Neuronal stem cell (in vitro differentiated cells): Measurements from ENCODE around the gene PRR27.

ENCODE experiments used
- DNase-seq: peaks from one replicate; pipeline ENCODE4 v3.0.0-alpha.2; 2013; ENCODE audit warnings: low spot score
- H2AFZ ChIP-seq: one replicate; pipeline ENCODE4 v1.6.1; 2013; ENCODE audit warnings: mild to moderate bottlenecking, low read length, inconsistent platforms
- H2AK5ac ChIP-seq: 2 replicates; pipeline ENCODE4 v1.6.1; 2013; ENCODE audit warnings: low read depth, mild to moderate bottlenecking, inconsistent platforms, low read length, moderate library complexity, mixed read lengths
- H2BK120ac ChIP-seq: 2 replicates; pipeline ENCODE4 v1.6.1; 2013; ENCODE audit warnings: low read depth, mild to moderate bottlenecking, inconsistent platforms, low read length, moderate library complexity, mixed read lengths
- H2BK12ac ChIP-seq: one replicate; pipeline ENCODE4 v1.6.1; 2013; ENCODE audit warnings: low read length, inconsistent platforms
- H2BK15ac ChIP-seq: 2 replicates; pipeline ENCODE4 v1.6.1; 2013; ENCODE audit warnings: mild to moderate bottlenecking, low read length, inconsistent platforms, mixed read lengths
- H2BK5ac ChIP-seq: one replicate; pipeline ENCODE4 v1.6.1; 2013; ENCODE audit warnings: inconsistent platforms, mild to moderate bottlenecking, low read length, moderate library complexity
- H3K14ac ChIP-seq: one replicate; pipeline ENCODE4 v1.6.1; 2013; ENCODE audit warnings: low read length, inconsistent platforms
- H3K18ac ChIP-seq: 2 replicates; pipeline ENCODE4 v1.6.1; 2013; ENCODE audit warnings: low read length, inconsistent platforms
- H3K23ac ChIP-seq: 2 replicates; pipeline ENCODE4 v1.6.1; 2013; ENCODE audit warnings: low read depth, mild to moderate bottlenecking, mixed read lengths, low read length, inconsistent platforms; ENCODE audit not compliant: poor library complexity
- H3K27ac ChIP-seq: replicated peaks from 3 replicates; pipeline ENCODE4 v1.5.1; 2013; ENCODE audit warnings: low read length, inconsistent platforms
- H3K27me3 ChIP-seq, 3 experiments: 2 replicates each; pipeline ENCODE4 v1.6.1; 2013; ENCODE audit warnings: low read length in 3 of 3, mild to moderate bottlenecking in 2 of 3, inconsistent platforms in 1 of 3, low read depth in 1 of 3, mixed read lengths in 1 of 3, moderate library complexity in 1 of 3; ENCODE audit not compliant: control insufficient read depth in 3 of 3, insufficient read depth in 3 of 3
- H3K36me3 ChIP-seq, 2 donors: replicated peaks in 1 of 2; 2 replicates each; pipeline ENCODE4 v1.6.1; 2013; ENCODE audit warnings: low read length in 2 of 2; ENCODE audit not compliant: control insufficient read depth in 2 of 2, insufficient read depth in 2 of 2
- H3K4ac ChIP-seq: 2 replicates; pipeline ENCODE4 v1.6.1; 2013; ENCODE audit warnings: inconsistent platforms, mild to moderate bottlenecking, low read length, moderate library complexity
- H3K4me1 ChIP-seq, 2 donors: 1 replicate in 1 of 2; 2 replicates in 1 of 2; pipeline ENCODE4 v1.6.1; 2013; ENCODE audit warnings: low read length in 2 of 2, low read depth in 1 of 2; ENCODE audit not compliant: control insufficient read depth in 2 of 2, insufficient read depth in 1 of 2
- H3K4me2 ChIP-seq: one replicate; pipeline ENCODE4 v1.6.1; 2013; ENCODE audit warnings: mild to moderate bottlenecking, low read length, inconsistent platforms; ENCODE audit not compliant: insufficient read depth, poor library complexity, severe bottlenecking
- H3K4me3 ChIP-seq, 2 donors: 2 replicates each; pipeline ENCODE4 v1.5.1; 2013; ENCODE audit warnings: low read length in 2 of 2, mild to moderate bottlenecking in 2 of 2, inconsistent platforms in 1 of 2, moderate library complexity in 1 of 2
- H3K79me1 ChIP-seq: one replicate; pipeline ENCODE4 v1.6.1; 2013; ENCODE audit warnings: low read depth, mild to moderate bottlenecking, inconsistent platforms, low read length, moderate library complexity
- H3K9ac ChIP-seq: one replicate; pipeline ENCODE4 v1.6.1; 2013; ENCODE audit warnings: mild to moderate bottlenecking, low read depth, low read length, inconsistent platforms; ENCODE audit not compliant: poor library complexity
- H3K9me3 ChIP-seq, 2 donors: replicated peaks in 1 of 2; 2 replicates each; pipeline versions ENCODE3 to v1.6.1; 2013; ENCODE audit warnings: low read length in 2 of 2, mild to moderate bottlenecking in 2 of 2, inconsistent platforms in 1 of 2, low read depth in 1 of 2, mixed read lengths in 1 of 2, moderate library complexity in 1 of 2; ENCODE audit not compliant: control insufficient read depth in 2 of 2, insufficient read depth in 1 of 2
- H4K8ac ChIP-seq: one replicate; pipeline ENCODE4 v1.6.1; 2013; ENCODE audit warnings: low read depth, mild to moderate bottlenecking, inconsistent platforms, low read length, moderate library complexity
- H4K91ac ChIP-seq: one replicate; pipeline ENCODE4 v1.6.1; 2013; ENCODE audit warnings: low read length, low read depth, mild to moderate bottlenecking, inconsistent platforms; ENCODE audit not compliant: poor library complexity
- WGBS, 2 donors: extraction: QIAGEN DNeasy Blood & Tissue Kit; methylation state at CpG; one replicate each; pipeline ENCODE4 v1.1.7; 2013; ENCODE audit warnings: missing lambda C conversion rate in 2 of 2, mixed read lengths in 1 of 2; ENCODE audit not compliant: insufficient read length in 2 of 2, insufficient replicate concordance in 1 of 2; ENCODE audit errors: extremely low coverage in 2 of 2; 5-methylcytosine and 5-hydroxymethylcytosine counted together

PRR27 gene

GRCh38 chr4:70152088-70152487 lies 1.9 kb upstream of the PRR27 start:
- no peak overlapping the region for H3K23ac ChIP-seq
- no peak overlapping the region for H2AK5ac ChIP-seq
- H3K27me3 ChIP-seq = no peaks in the 10 kb centered on the region
- no peak overlapping the region for H2AFZ ChIP-seq
- no peak overlapping the region for H3K4ac ChIP-seq
- no peak overlapping the region for H3K14ac ChIP-seq
- H2BK15ac ChIP-seq = no peak overlapping the region
- H3K27ac ChIP-seq = no peak overlapping the region
- no peak overlapping the region for H2BK120ac ChIP-seq
- no peaks in the 10 kb centered on the region for H3K4me1 ChIP-seq
- no peaks in the 10 kb centered on the region for H3K79me1 ChIP-seq
- H2BK5ac ChIP-seq = no peak overlapping the region
- H4K91ac ChIP-seq = no peak overlapping the region
- no CpG with 5 or more reads among the region's 2 CpGs for WGBS, 2 donors
- H3K9ac ChIP-seq = no peak overlapping the region
- H3K4me3 ChIP-seq = no peak overlapping the region
- no peak overlapping the region for H2BK12ac ChIP-seq
- no peak overlapping the region for H3K18ac ChIP-seq
- no peaks in the 10 kb centered on the region for H3K9me3 ChIP-seq
- DNase-seq = no peak
- no peak overlapping the region for H3K4me2 ChIP-seq
- no peaks in the 10 kb centered on the region for H3K36me3 ChIP-seq
- no peak overlapping the region for H4K8ac ChIP-seq

GRCh38 chr4:70158576-70158975 lies 4.5 kb downstream of the PRR27 start:
- Histone ChIP-seq H3K27ac (no peak overlapping the region), H3K27me3 (no peaks in the 10 kb centered on the region), H2BK120ac (no peak overlapping the region), H3K14ac (peak overlapping the region; percentile 71), H3K23ac (no peak overlapping the region), H3K4me2 (no peak overlapping the region), H4K8ac (no peak overlapping the region), H3K18ac (no peak overlapping the region), H3K9me3 (no peaks in the 10 kb centered on the region), H3K4ac (no peak overlapping the region), H3K4me1 (no peaks in the 10 kb centered on the region), H2BK5ac (no peak overlapping the region), H2AK5ac (no peak overlapping the region), H3K9ac (no peak overlapping the region), H3K4me3 (no peak overlapping the region), H2BK12ac (no peak overlapping the region), H3K36me3 (no peaks in the 10 kb centered on the region), H2BK15ac (no peak overlapping the region), H4K91ac (no peak overlapping the region), H2AFZ (no peak overlapping the region), H3K79me1 (no peaks in the 10 kb centered on the region)
- WGBS, 2 donors = no CpG with 5 or more reads among the region's 2 CpGs
- DNase-seq = no peak

GRCh38 chr4:70177090-70177489 lies 23.1 kb downstream of the PRR27 start:
- no peak overlapping the region for H2BK5ac ChIP-seq
- no peak overlapping the region for H3K4ac ChIP-seq
- H3K27ac ChIP-seq = no peak overlapping the region
- no peaks in the 10 kb centered on the region for H3K27me3 ChIP-seq
- no peaks in the 10 kb centered on the region for H3K4me1 ChIP-seq
- no peak overlapping the region for H3K18ac ChIP-seq
- H4K91ac ChIP-seq = no peak overlapping the region
- H3K14ac ChIP-seq = no peak overlapping the region
- WGBS, 2 donors = no CpG with 5 or more reads among the region's 5 CpGs
- no peak overlapping the region for H2BK12ac ChIP-seq
- H2AFZ ChIP-seq = no peak overlapping the region
- H4K8ac ChIP-seq = no peak overlapping the region
- no peak overlapping the region for H2BK120ac ChIP-seq
- no peak overlapping the region for H2BK15ac ChIP-seq
- H3K4me2 ChIP-seq = no peak overlapping the region
- DNase-seq = no peak
- no peaks in the 10 kb centered on the region for H3K36me3 ChIP-seq
- H3K9ac ChIP-seq = no peak overlapping the region
- no peak overlapping the region for H3K23ac ChIP-seq
- no peaks in the 10 kb centered on the region for H3K79me1 ChIP-seq
- H3K4me3 ChIP-seq = no peak overlapping the region
- no peak overlapping the region for H2AK5ac ChIP-seq
- no peaks in the 10 kb centered on the region for H3K9me3 ChIP-seq

GRCh38 chr4:70178075-70178660 lies 24.1 kb downstream of the PRR27 start:
- Histone ChIP-seq H4K91ac (no peak overlapping the region), H2BK15ac (no peak overlapping the region), H3K79me1 (no peaks in the 10 kb centered on the region), H2BK12ac (no peak overlapping the region), H3K4me2 (no peak overlapping the region), H3K23ac (no peak overlapping the region), H3K9ac (no peak overlapping the region), H3K4ac (no peak overlapping the region), H3K27ac (no peak overlapping the region), H3K36me3 (no peaks in the 10 kb centered on the region), H3K14ac (no peak overlapping the region), H2AFZ (no peak overlapping the region), H3K27me3 (no peaks in the 10 kb centered on the region), H2BK120ac (no peak overlapping the region), H2AK5ac (no peak overlapping the region), H4K8ac (no peak overlapping the region), H3K4me1 (no peaks in the 10 kb centered on the region), H2BK5ac (no peak overlapping the region), H3K4me3 (no peak overlapping the region), H3K9me3 (no peaks in the 10 kb centered on the region), H3K18ac (no peak overlapping the region)
- no peak for DNase-seq
- 94% methylated on average over 1 of the region's 5 CpGs; no CpG with 5 or more reads in 1 of the 2 donors for WGBS, 2 donors
